HL-60/S4 treated with retinoic acid at 250 ng/mL for 4 days and 3 days (cell line): ENCODE data around the gene CYBA.

ENCODE experiments used
- in situ Hi-C: fragments of 300-500 bp; cut with MboI; formaldehyde crosslinking; loops from 2 replicates; pipeline ENCODE4 v1.7.0; 2022; ENCODE audit warnings: low sequenced_read_pairs

Gene CYBA

DNA sequence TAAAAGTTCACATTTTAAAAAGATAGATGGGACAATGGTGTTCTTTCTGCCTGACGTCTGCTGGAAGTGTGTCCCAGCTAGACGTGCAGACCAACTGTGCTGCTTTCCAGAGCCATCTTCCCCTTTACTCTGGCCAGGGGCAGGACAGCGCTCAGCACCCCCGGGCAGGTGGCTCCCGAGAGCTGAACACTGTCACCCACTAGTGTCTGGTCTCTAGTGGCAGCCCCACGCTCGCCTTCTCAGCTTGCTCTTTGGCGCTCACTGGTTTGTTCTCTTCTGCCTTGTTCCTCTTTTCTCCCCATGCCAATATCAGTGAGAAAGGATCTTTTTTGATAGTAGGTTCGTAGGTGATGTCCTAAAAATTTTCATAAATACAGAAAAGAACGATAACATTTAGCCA, 54.9 kb downstream of the CYBA start:
- in situ Hi-C loops, result no loop called here

DNA sequence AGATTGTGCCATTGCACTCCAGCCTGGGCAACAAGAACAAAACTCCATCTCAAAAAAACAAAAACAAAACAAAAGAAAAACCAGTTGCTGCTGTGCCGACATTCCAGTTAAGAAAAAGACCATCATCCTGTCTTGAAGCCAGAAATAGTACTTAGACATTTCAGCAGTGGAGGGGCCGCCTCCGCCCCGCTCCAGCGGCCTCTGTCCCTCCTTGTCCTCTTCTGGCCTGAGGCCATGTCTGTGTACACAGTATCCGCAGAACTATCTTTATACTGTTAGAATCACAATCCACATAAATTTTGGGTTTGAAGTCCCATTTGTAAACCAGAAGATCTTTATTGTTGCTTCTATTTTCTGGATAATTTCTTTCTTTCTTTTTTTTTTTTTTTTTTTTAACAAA, 55.8 kb downstream of the CYBA start:
- in situ Hi-C loops, result no loop called here

GRCh38 chr16:88593910-88594309, 56.9 kb downstream of the CYBA start:
- in situ Hi-C loops, result no loop called here

- in situ Hi-C loops, result no loop called here
Measured at GRCh38 chr16:88593489-88593888, 57.4 kb downstream of the CYBA start.
